ENCODE results near the gene SMIM45.

The SMIM45 gene

GRCh38 chr22:41913842-41914534, 38.0 kb upstream of the SMIM45 start:
- TF ChIP-seq POLR2AphosphoS5 (IDR thresholded peaks at IDR 0.05) (no peak), CTCF (IDR thresholded peaks at IDR 0.05) (no peak), POLR2A (IDR thresholded peaks at IDR 0.05) (no peak)
- H3K27me3 ChIP-seq: peaks cover 28 to 77% of the 10 kb centered on the region in 2 donors
- no peaks in the 10 kb centered on the region for H3K36me3 ChIP-seq
- no peak for DNase-seq (ENCODE audit: low spot score in 2 of 2)
- H3K4me3 ChIP-seq: peak overlapping the region in 2 of 3 donors; percentile 15 to 68
- no peak overlapping the region for H3K27ac ChIP-seq
- no peaks in the 10 kb centered on the region for H3K9me3 ChIP-seq
- H3K4me1 ChIP-seq: peaks cover 10 to 20% of the 10 kb centered on the region in 2 donors
- intact Hi-C loops (cut with DNase I; ENCODE audit: low total_unique reads): no loop called here

GRCh38 chr22:41914611-41915034, 37.3 kb upstream of the SMIM45 start:
- TF ChIP-seq POLR2A (IDR thresholded peaks at IDR 0.05): no peak
- no peak for TF ChIP-seq POLR2AphosphoS5 (IDR thresholded peaks at IDR 0.05)
- no peak for TF ChIP-seq CTCF (IDR thresholded peaks at IDR 0.05)
- DNase-seq (ENCODE audit: low spot score in 2 of 2): no peak
- Histone ChIP-seq H3K27me3 (peaks cover 28 to 76% of the 10 kb centered on the region in 2 donors), H3K36me3 (no peaks in the 10 kb centered on the region), H3K27ac (no peak overlapping the region), H3K4me1 (peaks cover 10 to 20% of the 10 kb centered on the region in 2 donors), H3K9me3 (no peaks in the 10 kb centered on the region), H3K4me3 (peak overlapping the region; percentile 15 to 68 (median 50))
- intact Hi-C loops (cut with DNase I; ENCODE audit: low total_unique reads): no loop called here

- peak in 1 of 2 donors; percentile 71 for DNase-seq (ENCODE audit: low spot score in 2 of 2)
- intact Hi-C loops (cut with DNase I; ENCODE audit: low total_unique reads): no loop called here
- peaks cover 10 to 18% of the 10 kb centered on the region in 2 donors for H3K4me1 ChIP-seq
Observed at GRCh38 chr22:41915035-41915785, 36.7 kb upstream of the SMIM45 start, which contains the start of gene SHISA8. Gene SHISA8, minus strand, starts transcription at chr22:41915074. Its CDS starts 407 bp downstream, at chr22:41914667.

GRCh38 chr22:41915786-41916493, 36.0 kb upstream of the SMIM45 start:
- DNase-seq (ENCODE audit: low spot score in 2 of 2): no peak
- Histone ChIP-seq H3K9me3 (no peaks in the 10 kb centered on the region), H3K4me1 (peaks cover 4 to 12% of the 10 kb centered on the region in 2 donors), H3K27ac (no peak overlapping the region), H3K36me3 (no peaks in the 10 kb centered on the region), H3K27me3 (peaks cover 27 to 64% of the 10 kb centered on the region in 2 donors), H3K4me3 (no peak overlapping the region)
- intact Hi-C loops (cut with DNase I; ENCODE audit: low total_unique reads): no loop called here
- TF ChIP-seq POLR2AphosphoS5 (IDR thresholded peaks at IDR 0.05): no peak
- no peak for TF ChIP-seq POLR2A (IDR thresholded peaks at IDR 0.05)
- no peak for TF ChIP-seq CTCF (IDR thresholded peaks at IDR 0.05)

More at GRCh38 chr22:41915035-41915785, 36.7 kb upstream of the SMIM45 start, which contains the start of gene SHISA8:
- Histone ChIP-seq H3K27me3 (peaks cover 28 to 71% of the 10 kb centered on the region in 2 donors), H3K9me3 (no peaks in the 10 kb centered on the region), H3K4me3 (peak within 1 kb of the TSS; percentile 15 to 68 (median 50)), H3K27ac (no peak within 1 kb of the TSS), H3K36me3 (no peaks in the 10 kb centered on the region)
- no peak for TF ChIP-seq POLR2A (IDR thresholded peaks at IDR 0.05)
- TF ChIP-seq POLR2AphosphoS5 (IDR thresholded peaks at IDR 0.05): no peak

- Histone ChIP-seq H3K4me3 (no peak overlapping the region), H3K4me1 (peaks cover 0 to 9% of the 10 kb centered on the region in 2 donors), H3K27me3 (peaks cover 21 to 55% of the 10 kb centered on the region in 2 donors), H3K36me3 (no peaks in the 10 kb centered on the region), H3K27ac (no peak overlapping the region), H3K9me3 (no peaks in the 10 kb centered on the region)
- intact Hi-C loops (cut with DNase I; ENCODE audit: low total_unique reads): no loop called here
- no peak for TF ChIP-seq POLR2A (IDR thresholded peaks at IDR 0.05)
- TF ChIP-seq POLR2AphosphoS5 (IDR thresholded peaks at IDR 0.05): no peak
- no peak for TF ChIP-seq CTCF (IDR thresholded peaks at IDR 0.05)
- DNase-seq (ENCODE audit: low spot score in 2 of 2): no peak
Observed at GRCh38 chr22:41916745-41917358, 35.1 kb upstream of the SMIM45 start.

Measured in breast epithelium (tissue), 4 donors.